Activated CD4-positive, alpha-beta T cell treated with anti-CD3 and anti-CD28 coated beads, Interleukin-2, amount 50 U/mL, for 16 hours (primary cell): ENCODE measurements around the gene GPR37.

Source experiments
- DNase-seq: peaks from one replicate; pipeline ENCODE4 v3.0.0-alpha.2; 2020

The GPR37 gene

DNA sequence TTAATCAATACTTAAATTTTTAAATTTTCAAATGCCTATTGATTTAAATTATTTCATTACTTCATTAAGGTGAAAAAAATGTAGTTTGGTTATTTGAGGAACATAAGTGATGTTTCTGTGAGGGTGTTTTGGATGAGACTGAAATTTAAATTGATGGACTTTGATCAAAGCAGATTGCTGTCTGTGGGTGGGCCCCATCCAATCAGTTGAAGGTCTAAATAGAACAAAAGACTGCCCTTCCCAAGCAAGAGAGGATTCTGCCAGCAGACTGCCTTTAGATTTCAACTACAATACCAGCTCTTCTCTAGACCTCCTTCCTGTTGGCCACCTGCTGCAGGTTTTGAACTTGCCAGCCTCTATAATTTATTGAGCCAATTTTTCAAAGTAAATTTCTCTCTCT is 14.5 kb upstream of the GPR37 start:
- DNase-seq, result no peak

DNA sequence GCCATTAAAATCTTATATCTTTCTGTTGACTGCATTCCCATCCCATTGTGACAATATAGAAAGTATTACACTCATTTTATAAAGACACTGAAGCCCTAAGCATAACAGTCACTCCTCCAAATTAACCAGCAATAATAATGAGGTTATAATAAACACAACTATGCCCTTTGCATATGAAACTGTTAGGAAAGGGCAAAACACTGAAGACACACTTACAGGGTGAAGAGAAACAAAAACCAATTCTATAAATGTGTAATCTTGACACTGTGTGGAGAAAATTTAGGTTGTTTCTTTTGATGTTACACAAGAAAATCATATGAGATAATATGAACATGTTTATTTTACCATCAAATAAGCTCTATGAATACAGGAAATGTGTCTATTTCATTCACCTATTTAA is 14.0 kb upstream of the GPR37 start:
- no peak for DNase-seq

DNA sequence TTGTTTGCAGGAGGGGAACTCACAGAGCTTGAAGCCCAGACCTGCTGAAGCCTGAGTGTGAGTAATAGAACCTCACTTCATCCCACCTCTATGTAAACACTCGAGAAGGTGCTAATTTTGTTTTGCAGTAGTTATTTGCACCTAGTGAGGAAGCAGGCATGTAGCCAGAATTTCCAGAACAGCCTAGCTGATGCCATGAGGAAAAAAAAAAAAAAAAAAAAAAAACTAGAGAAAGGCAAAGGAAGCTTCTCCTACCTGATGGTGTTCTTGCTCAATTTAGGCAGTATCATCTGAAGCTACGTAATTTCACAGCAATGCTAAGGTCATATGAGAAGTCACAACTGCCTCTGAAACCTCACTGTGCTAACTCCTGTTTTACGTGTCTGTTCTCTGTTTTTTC is 13.6 kb upstream of the GPR37 start:
- DNase-seq, result no peak

DNA sequence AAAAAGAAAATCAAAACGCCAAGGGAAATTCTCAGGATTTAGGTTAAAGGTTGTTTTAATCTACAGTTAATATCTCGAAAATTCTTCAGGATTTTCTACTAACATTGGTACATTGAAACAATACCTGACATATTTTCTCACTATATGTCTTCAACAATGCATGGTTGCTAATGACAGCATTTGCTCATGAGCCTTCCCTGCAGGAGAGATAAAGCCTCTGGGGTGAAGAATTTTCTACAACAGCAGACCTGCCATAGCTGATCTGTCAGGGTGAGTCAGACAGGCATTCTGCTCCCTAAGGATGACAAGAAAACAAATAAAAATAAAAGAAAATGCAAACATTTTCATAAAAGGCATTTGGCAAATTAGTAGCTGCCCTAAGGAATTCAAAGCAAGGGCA is 11.7 kb upstream of the GPR37 start:
- no peak for DNase-seq

DNA sequence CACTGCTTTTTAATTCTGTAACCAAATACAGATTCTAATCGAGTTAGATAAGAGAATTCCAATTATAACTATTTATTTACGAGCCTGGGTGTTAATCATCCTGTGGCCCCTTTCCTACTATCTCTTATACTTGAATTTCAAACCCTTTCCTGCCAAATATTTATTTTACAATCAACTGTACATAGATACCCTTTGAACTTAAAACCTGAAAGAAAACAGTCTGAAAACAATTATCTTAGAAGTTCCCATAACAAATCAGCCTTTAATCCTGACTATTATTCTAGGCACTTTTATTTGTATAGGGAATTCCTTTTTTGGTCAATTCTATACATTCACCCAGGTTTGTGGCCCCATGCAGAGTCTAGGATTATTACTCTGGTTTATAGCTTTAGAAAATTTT is 10.6 kb upstream of the GPR37 start:
- DNase-seq, result no peak

DNA sequence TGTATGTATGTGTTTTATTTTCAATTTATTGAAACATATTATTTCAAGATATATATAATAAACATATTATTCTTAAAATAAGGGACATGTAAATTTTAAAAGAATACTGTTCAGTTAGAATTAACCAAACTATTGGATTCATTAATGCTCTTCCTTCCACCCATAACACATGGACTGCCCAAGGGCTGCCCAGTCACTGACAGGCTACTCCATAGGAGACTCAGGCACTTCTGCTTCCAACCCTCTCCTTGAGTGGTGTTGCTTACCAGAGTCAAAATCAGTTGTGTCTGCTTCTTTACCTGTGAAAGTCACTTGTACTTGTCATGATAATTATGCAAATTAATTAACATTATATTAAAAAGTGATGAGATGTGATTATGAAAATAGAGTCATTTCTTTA is 9.8 kb upstream of the GPR37 start:
- no peak for DNase-seq

DNA sequence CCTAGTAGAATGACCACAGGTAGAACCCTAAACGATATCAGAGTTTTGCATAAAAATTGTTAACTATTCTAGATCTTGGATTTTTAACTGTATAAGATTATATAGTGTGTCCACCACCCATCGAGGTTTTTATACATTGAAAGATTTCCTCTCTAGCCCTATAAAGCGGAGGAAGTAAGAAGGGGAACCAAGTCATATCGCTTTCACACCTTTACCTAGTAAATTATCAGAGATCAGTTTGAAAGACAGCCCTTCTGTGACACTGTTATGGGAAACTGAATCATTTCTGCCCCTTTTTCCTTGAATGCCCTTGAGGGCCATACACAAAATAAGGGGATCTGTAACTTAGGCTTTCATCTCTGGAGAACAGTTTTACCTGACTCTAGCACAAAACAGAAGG is 8.3 kb upstream of the GPR37 start:
- no peak for DNase-seq

DNA sequence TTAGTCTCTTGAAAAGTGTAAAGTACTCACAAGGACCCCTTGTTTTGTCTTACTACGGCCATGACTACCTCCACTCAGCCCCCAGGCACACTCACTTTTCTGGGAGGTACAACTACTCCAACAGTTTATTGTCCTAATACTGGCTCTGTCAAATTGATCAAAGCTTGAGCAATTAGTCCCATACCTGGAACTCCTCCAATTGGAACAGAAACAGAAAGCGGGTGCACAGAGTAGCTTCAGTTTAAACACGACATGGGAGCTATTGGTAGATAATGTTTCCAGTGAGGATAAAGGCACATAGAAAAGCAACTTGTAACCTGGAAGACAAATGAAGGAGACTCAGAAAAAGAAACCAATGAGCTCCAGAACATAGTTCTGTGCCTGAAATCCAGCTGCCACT is 7.7 kb upstream of the GPR37 start:
- no peak for DNase-seq

DNA sequence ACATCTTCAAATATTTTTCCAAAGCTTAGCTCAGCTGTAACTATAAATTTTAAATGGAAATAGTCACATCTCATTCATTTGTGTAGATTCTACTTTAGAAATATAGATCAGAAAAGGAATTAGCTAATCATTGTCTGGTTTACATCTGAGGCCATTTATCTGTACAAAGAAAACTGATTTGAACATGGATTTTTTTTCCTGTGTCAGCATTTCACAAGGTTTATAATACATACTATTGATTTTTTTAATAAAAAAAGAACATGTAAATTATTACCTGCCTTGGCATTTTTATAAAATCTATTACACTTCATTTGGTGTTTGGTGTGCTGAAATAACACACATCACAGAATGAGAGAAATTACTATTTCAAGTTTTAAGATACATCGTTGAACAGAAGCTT is 3.5 kb upstream of the GPR37 start:
- DNase-seq, result no peak

DNA sequence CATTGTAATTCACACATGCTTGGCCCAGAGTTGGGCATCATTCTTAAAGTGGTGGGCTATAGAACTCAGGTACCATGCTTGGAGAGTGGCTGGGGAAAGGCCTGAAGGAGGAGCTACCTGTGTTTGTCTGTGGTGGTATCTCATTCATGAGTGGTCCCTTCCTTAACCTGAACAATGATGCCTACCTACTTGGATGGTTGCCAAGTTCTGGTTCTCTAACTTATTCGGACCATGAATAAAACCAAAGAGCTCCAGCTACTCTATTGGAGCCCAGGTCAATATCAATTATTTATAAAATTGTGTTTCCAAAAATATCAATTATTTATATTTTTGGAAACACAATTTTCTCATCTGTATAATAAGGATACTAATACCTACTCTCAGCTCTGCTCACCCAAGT is 2.9 kb upstream of the GPR37 start:
- DNase-seq, result no peak

DNA sequence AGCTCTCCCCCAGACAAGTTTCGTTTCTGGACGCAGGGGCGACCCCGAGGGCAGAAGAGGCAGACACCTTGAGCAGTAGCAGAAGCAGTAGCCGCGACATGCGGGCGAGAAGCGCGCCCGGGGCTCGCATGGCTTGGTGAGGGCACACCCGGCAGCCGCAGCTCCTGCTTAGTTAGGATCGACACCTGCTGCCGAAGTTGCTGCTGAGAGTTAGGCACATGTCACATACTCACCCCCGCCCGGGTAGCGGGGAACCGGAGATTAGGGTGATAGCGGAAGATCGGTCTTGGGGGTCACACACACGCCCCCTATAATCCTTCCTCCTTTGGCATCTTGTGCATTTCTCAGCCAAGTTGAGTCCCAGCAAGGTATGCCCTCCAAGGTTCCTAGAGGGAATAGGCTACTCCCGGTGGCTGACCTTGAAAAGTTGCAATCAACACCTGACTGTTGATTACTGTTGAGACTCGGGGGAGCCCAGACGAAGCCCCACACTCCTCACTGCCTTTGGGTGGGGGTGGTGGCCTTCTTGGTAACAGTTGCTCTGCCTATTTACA is 668 bp downstream of the GPR37 start:
- peak; percentile 5 for DNase-seq

DNA sequence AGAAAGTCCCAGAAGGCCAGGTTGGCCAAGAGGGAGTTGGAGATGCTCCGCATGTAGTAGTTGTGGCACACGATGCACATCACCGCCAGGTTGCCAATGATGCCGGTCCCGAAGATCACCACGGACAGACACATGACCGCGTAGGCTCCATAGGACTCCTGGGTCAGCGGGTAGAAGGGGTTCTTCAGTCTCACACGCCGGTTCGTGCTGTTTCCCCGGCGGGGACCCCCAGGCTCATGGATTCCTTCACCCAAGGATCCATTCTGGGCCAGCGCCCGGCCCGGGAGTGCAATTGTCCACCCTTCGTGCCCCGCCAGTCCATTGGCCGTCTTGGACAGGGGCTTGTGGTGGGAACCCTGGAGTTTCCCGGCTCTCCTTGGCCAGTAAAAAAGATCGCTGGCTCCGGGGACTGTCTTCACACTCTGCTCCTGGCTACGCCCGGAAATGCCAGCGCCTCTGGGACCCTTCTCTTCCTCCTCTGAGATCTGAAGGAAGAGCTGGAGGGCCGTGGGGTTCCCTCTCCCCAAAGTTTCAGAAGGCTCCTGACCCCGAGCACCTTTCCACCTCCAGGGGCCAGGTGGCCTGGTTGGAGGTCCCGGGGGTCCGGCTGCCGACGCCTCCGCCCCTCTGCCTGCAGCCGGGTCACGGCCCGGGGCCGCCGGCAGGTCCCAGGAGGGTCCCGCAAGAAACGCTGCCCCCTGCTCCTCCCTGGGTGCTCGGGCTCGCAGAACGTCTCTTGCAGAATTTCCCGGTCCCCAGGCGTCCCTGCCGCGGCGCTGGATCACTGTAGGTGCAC is 1.3 kb downstream of the GPR37 start:
- no peak for DNase-seq

DNA sequence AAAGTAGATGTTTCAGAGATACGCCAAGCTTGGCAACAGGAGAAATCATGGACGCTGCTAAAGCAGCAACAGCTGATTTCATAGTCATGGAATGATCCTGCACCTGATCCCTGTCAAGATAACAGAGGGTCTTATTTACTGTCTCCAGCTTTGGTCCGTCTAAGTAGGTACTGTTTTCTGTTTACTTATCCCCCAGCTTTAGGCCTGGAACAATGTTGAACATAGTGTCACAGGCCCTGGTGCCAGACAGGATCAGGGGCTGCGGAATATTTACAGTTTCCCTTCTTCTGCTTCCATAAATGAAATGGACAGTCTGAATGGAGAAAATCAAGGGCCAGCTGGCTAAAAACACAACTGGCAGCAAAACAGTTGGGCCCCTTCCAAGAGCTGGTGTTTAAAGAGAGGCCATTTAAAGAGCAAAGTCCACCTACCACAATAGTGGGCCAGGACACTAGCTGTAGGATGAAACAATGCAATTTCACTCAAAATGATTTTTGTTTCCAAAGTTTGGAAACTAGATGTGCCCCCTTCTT is 2.9 kb downstream of the GPR37 start:
- no peak for DNase-seq

DNA sequence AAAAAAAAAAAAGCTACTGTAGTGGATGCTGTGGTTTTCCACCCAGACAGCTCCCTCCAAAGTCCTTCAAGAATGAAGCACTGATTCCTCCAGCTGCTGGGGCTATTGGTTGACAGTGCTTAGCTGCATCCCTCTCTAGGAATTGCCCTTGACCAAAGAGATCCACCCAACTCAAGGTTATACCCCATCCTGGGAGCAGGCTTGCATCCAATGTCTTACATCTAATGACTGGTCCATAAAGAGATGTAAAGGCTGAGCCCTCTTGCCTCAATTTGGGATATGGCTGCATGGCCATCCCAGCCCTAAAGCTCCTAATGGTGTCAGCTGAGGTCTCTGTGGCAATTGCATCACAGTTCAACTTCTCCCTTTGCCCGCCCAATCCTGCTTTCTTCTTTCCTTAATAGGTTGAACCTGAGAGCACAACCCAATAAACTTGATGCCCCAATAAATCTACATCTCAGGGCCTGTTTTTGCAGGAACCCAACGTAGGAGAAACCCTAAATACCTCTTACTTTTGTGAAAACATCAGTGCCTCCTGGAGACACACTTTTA is 4.4 kb downstream of the GPR37 start:
- DNase-seq, result no peak

DNA sequence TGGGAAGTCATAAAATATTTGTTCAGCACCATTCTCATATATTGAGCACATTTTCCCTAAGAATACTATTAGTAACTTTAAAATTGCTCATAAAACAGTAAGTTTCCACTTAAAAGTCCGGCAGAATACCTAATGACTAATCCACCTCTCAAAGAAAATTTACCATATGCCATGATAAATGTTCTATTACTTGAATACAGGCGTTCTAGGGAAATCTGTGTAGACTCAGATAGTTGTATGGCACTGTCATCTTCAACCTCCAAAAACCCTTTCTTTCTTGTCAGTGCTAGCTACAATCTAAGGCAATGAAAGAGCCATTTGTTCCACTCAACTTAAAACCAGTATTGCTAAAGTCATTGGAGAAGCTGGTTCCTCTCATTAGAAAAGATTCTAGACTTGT is 7.3 kb downstream of the GPR37 start:
- DNase-seq, result no peak

DNA sequence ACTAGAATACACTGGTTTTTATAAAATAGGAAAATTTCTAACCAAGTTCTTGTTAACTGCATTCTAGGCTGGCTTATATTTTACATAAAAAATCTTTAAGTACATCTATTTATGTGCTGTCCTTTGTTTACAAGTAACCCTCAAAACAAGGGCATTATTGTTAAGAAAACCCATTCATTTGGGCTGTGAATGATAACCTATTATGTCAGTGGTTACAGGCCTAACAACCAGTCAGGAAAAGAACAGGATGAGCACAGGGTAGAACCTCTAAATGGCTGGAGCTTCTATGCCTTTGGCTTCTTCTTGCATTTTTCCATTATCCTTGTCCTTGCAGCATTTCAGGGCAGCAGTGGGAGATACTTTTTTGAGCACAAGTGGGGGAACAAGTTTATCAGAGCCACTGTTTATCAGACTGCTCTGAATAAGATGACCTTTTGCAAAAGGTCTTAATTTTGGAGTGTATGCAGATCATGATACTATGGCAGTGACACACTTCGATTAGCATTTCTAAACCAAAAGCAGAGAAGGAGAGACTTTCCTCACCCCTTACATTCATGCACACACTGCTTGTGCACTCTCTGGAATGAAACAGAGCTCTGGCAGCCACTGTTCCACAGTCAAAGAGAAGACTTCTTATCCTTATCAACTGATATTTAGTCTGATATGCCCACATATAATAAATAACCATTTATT is 10.9 kb downstream of the GPR37 start:
- DNase-seq, result no peak

DNA sequence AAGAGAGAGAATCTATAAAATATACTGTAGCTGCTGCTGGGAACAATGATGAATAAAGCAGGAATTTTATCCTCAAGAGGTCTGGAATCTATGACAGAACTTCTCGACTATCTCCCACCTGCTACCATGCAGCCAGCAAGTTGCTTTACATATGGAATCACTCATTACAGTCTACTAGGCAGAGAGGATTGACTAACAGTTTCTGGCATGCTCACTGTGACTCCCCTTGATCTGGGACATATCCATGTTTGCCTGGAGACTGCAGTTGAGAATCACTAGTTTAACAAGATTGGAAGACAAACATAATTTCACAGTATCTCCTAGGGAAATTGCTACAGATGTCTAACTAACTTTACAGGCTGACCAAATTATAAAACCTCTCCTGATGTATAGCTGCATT is 13.3 kb downstream of the GPR37 start:
- DNase-seq, result no peak

DNA sequence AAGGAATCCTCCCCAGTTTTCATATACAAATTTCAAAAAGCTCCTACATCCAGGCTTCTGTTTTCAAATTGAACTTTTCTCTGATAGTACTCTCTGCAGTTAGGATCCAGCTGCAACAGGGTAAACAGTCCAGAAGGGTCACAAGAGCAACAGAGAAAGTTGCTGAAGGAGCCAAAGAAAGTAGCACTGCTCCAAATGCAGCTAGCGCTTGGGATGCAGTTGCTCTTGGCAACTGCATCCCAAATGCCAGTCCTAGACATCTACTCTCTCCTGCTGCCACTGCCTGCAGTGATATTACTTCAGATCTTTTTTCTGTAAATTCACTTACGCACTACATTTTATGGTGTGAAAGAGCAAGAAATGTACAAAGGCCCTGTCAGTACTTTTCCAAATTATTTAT is 14.6 kb downstream of the GPR37 start:
- no peak for DNase-seq

DNA sequence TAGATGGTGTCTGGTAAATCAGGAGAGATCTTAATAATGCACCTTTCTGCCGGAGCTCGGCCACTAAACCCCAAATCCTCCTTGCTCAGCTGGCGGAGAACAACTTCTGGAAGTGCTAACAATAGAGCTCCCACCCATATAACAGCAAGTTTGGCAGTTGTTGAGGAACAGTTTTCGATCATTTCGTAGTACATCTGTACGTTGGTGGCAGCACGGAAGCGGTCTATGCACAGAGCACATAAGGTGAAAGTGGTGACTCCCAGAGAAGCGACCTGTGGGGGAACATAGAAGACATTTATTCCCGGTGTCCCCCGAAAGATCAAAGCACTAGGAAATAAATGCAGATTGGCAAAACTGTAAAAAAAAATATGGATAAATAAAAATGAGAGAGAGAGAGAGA is 18.5 kb downstream of the GPR37 start:
- DNase-seq, result no peak

DNA sequence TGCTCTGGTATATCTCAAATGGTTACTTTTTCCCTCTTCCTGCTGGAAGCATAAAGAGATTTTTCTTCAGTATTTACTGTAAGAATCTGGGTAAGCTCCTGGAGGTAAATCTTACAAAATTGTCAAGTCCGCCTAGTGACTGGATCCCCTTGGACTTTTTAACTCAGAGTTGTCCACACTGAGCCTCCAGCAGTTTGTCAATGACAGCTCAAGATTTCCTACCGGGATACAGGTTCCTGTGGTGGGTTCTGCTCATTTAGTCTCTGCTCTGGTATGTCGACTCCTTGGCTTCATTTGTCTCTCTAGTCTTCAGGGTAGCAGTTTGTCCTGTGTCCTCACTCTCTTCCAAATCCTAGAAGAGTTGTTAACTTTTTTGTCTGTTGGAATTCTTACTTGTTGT is 27.0 kb downstream of the GPR37 start:
- no peak for DNase-seq

DNA sequence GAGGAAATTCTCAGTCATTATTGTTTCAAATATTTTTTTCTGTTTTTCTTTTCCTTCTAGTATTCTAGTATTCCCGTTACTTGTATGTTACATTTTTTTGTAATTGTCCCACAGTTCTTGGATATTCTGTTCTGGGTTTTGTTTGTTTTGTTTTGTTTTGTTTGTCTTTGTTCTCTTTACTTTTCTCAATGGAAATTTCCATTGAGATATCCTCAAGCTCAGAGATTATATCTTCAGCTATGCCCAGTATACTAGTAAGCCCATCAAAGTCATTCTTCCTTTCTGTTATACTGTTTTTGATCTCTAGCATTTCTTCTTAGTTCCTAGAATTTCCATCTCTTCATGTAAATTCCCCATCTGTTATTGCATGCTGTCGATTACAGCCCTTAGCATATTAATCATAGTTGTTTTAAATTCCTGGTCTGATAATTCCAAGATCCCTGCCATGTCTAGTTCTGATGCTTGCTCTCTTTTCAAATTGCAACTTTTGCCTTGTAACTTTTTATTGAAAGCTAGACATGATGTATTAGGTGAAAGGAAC is 27.8 kb downstream of the GPR37 start:
- no peak for DNase-seq

DNA sequence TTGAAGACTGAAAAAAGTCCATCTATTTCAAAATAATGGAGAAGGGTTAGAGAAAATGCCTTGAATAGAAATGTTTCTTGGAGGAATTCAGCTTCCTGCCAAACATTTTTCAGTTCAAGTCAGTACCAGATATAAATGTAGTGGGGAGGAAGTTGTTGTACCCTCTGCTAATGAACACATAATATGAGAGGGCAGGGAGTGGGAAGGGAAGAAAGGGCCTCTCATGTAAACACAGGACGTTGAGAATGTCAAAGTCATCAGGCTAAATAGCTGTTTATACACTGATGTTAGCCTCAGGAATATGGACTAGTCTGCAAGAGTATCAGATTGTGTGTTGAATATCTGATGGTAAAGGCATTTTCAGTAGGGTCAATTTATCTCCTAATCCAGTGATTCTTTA is 37.0 kb downstream of the GPR37 start:
- DNase-seq, result no peak

DNA sequence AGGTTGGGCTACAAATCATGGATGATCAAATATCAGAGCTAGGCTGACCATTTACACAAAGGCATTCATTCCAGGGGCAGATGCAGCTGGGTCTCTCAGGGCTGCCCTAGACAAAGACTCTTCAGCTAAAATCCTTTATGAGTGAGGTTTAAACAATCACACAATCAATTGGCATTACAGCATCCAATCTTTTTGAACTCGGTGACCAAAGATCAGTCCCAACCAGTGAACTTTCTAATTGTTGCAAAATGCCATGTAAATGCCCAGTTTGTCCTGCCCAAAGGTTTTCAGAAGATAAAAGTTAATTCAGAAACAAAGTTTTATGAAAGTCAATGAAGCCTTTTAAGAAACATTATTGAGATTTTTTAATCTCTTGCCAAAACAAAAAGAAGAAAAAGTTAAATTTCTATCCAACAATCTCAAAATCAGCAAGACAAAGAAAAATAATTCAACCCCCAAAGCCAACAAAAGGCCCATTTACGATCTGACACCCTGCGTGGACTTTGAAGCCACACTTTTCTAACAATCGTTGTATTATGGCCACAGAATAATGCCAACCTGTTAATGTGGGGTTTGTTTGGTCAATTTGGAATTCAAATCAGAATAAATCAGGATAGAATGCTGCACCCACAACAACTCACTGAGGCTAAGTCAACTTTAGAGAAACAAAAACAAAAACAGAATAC is 40.9 kb downstream of the GPR37 start:
- no peak for DNase-seq
